ENCODE data around the gene MAML3. TPM values are rescaled to one million over a fixed set of nuclear protein-coding genes. Genes with fewer than 3 reads are reported as not detected.

MAML3 gene
- total and polyA plus RNA-seq, 2 experiments from 2014 or later: 1.7 to 6.5 TPM

DNA sequence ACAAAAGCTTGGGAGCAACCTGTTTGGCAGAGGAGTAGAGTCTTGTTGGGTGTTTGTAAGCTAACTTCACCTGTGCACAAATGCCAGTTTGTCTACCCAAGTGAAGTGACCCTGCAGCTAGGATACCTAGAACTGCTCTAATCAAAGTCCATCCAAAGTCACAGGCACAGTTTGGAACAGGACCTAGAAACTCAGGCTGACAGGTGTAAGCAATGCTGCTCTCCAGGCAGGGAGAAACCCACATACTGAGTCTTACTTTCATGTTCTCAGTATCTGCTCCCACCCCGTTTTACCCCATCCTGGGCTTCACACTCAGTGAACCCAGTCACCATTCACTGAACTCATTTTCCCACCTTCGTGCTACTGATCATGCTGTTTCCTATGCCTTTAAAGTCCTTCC lies 40.3 kb downstream of the MAML3 start:
- no peaks in the 10 kb centered on the region for H3K27me3 Mint-ChIP-seq (ENCODE audit: insufficient read depth, low read depth, poor library complexity)
- H3K36me3 ChIP-seq (ENCODE audit: insufficient read depth): no peaks in the 10 kb centered on the region
- H3K27ac ChIP-seq (ENCODE audit: low read depth): no peak overlapping the region
- no peak overlapping the region for H2AFZ ChIP-seq
- H4K20me1 ChIP-seq (replicated peaks; ENCODE audit: insufficient read depth): no peaks in the 10 kb centered on the region
- H3K27ac Mint-ChIP-seq: no peak overlapping the region
- H3K4me1 ChIP-seq (ENCODE audit: insufficient read depth): no peaks in the 10 kb centered on the region
- H3K79me2 ChIP-seq (replicated peaks; ENCODE audit: insufficient read depth): no peaks in the 10 kb centered on the region
- H3F3A ChIP-seq (replicated peaks; ENCODE audit: low read depth): no peaks in the 10 kb centered on the region
- no peaks in the 10 kb centered on the region for H3K36me3 Mint-ChIP-seq (ENCODE audit: low read depth)
- no peaks in the 10 kb centered on the region for H3K27me3 ChIP-seq (ENCODE audit: insufficient read depth)
- no peak for DNase-seq (ENCODE audit: low spot score)
- no peaks in the 10 kb centered on the region for H3K9me3 Mint-ChIP-seq
- no peaks in the 10 kb centered on the region for H3K9me2 ChIP-seq (ENCODE audit: insufficient read depth)
- no peak for TF ChIP-seq CREB1 (CRISPR knock-in tag; IDR thresholded peaks at IDR 0.05; ENCODE audit: low read depth)
- TF ChIP-seq ZNF331 (CRISPR knock-in tag; IDR thresholded peaks at IDR 0.05; ENCODE audit: low read depth): no peak
- TF ChIP-seq STAT1 (IDR thresholded peaks at IDR 0.05; ENCODE audit: unreplicated experiment): no peak
- no peak for TF ChIP-seq EZH2 (IDR thresholded peaks at IDR 0.05; ENCODE audit: low read depth, unreplicated experiment)
- TF ChIP-seq, protein P1, sequence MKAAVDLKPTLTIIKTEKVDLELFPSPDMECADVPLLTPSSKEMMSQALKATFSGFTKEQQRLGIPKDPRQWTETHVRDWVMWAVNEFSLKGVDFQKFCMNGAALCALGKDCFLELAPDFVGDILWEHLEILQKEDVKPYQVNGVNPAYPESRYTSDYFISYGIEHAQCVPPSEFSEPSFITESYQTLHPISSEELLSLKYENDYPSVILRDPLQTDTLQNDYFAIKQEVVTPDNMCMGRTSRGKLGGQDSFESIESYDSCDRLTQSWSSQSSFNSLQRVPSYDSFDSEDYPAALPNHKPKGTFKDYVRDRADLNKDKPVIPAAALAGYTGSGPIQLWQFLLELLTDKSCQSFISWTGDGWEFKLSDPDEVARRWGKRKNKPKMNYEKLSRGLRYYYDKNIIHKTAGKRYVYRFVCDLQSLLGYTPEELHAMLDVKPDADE (IDR thresholded peaks at IDR 0.05): no peak
- TF ChIP-seq, protein P2, sequence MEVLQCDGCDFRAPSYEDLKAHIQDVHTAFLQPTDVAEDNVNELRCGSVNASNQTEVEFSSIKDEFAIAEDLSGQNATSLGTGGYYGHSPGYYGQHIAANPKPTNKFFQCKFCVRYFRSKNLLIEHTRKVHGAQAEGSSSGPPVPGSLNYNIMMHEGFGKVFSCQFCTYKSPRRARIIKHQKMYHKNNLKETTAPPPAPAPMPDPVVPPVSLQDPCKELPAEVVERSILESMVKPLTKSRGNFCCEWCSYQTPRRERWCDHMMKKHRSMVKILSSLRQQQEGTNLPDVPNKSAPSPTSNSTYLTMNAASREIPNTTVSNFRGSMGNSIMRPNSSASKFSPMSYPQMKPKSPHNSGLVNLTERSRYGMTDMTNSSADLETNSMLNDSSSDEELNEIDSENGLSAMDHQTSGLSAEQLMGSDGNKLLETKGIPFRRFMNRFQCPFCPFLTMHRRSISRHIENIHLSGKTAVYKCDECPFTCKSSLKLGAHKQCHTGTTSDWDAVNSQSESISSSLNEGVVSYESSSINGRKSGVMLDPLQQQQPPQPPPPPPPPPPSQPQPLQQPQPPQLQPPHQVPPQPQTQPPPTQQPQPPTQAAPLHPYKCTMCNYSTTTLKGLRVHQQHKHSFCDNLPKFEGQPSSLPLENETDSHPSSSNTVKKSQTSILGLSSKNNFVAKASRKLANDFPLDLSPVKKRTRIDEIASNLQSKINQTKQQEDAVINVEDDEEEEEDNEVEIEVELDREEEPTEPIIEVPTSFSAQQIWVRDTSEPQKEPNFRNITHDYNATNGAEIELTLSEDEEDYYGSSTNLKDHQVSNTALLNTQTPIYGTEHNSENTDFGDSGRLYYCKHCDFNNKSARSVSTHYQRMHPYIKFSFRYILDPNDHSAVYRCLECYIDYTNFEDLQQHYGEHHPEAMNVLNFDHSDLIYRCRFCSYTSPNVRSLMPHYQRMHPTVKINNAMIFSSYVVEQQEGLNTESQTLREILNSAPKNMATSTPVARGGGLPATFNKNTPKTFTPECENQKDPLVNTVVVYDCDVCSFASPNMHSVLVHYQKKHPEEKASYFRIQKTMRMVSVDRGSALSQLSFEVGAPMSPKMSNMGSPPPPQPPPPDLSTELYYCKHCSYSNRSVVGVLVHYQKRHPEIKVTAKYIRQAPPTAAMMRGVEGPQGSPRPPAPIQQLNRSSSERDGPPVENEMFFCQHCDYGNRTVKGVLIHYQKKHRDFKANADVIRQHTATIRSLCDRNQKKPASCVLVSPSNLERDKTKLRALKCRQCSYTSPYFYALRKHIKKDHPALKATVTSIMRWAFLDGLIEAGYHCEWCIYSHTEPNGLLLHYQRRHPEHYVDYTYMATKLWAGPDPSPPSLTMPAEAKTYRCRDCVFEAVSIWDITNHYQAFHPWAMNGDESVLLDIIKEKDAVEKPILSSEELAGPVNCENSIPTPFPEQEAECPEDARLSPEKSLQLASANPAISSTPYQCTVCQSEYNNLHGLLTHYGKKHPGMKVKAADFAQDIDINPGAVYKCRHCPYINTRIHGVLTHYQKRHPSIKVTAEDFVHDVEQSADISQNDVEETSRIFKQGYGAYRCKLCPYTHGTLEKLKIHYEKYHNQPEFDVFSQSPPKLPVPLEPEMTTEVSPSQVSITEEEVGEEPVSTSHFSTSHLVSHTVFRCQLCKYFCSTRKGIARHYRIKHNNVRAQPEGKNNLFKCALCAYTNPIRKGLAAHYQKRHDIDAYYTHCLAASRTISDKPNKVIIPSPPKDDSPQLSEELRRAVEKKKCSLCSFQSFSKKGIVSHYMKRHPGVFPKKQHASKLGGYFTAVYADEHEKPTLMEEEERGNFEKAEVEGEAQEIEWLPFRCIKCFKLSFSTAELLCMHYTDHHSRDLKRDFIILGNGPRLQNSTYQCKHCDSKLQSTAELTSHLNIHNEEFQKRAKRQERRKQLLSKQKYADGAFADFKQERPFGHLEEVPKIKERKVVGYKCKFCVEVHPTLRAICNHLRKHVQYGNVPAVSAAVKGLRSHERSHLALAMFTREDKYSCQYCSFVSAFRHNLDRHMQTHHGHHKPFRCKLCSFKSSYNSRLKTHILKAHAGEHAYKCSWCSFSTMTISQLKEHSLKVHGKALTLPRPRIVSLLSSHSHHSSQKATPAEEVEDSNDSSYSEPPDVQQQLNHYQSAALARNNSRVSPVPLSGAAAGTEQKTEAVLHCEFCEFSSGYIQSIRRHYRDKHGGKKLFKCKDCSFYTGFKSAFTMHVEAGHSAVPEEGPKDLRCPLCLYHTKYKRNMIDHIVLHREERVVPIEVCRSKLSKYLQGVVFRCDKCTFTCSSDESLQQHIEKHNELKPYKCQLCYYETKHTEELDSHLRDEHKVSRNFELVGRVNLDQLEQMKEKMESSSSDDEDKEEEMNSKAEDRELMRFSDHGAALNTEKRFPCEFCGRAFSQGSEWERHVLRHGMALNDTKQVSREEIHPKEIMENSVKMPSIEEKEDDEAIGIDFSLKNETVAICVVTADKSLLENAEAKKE (CRISPR knock-in tag; IDR thresholded peaks at IDR 0.05): no peak
- TF ChIP-seq, protein P3, sequence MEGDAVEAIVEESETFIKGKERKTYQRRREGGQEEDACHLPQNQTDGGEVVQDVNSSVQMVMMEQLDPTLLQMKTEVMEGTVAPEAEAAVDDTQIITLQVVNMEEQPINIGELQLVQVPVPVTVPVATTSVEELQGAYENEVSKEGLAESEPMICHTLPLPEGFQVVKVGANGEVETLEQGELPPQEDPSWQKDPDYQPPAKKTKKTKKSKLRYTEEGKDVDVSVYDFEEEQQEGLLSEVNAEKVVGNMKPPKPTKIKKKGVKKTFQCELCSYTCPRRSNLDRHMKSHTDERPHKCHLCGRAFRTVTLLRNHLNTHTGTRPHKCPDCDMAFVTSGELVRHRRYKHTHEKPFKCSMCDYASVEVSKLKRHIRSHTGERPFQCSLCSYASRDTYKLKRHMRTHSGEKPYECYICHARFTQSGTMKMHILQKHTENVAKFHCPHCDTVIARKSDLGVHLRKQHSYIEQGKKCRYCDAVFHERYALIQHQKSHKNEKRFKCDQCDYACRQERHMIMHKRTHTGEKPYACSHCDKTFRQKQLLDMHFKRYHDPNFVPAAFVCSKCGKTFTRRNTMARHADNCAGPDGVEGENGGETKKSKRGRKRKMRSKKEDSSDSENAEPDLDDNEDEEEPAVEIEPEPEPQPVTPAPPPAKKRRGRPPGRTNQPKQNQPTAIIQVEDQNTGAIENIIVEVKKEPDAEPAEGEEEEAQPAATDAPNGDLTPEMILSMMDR (conservative IDR thresholded peaks at IDR 0.05; ENCODE audit: low read depth in 2 of 2): no peak
- no peak overlapping the region for H3K4me2 ChIP-seq
- ATAC-seq: no peak
- no peak overlapping the region for H3K4me3 ChIP-seq
- H3K4me1 Mint-ChIP-seq: peaks cover 17% of the 10 kb centered on the region; the same call in 2 of the 3 replicates
- H3K4me3 Mint-ChIP-seq: no peak overlapping the region
